Peyer's patch (tissue), 4 donors: Measurements from ENCODE around the gene TARP.

Source experiments
- DNase-seq, 3 donors: peaks; one replicate each; pipeline ENCODE4 v3.0.0-alpha.2; 2017 to 2019
- H3K27ac ChIP-seq, 4 donors: fragments of 200-600 bp; sonication (generic); one replicate each; pipeline ENCODE4 v1.5.1; 2016 to 2019
- H3K27me3 ChIP-seq, 2 donors: fragments of 200-600 bp; sonication (generic); one replicate each; pipeline ENCODE4 v1.5.1; 2019
- H3K36me3 ChIP-seq, 3 donors: fragments of 200-600 bp; sonication (generic); one replicate each; pipeline ENCODE4 v1.5.1; 2016 to 2019
- H3K4me1 ChIP-seq, 4 donors: fragments of 200-600 bp; sonication (generic); one replicate each; pipeline ENCODE4 v1.5.1; 2016 to 2019
- H3K4me3 ChIP-seq, 4 donors: fragments of 200-600 bp; sonication (generic); 1 replicate in 3 of 4; 2 replicates in 1 of 4; pipeline ENCODE4 v1.5.1; 2016 to 2019; ENCODE audit warnings: mild to moderate bottlenecking in 1 of 4
- H3K9me3 ChIP-seq, 4 donors: fragments of 200-600 bp; sonication (generic); one replicate each; pipeline ENCODE4 v1.5.1; 2016 to 2019; ENCODE audit warnings: mild to moderate bottlenecking in 1 of 4
- CTCF ChIP-seq, 6 experiments: fragments of 450-650 bp in 4 of 6; fragments of 200-600 bp in 2 of 6; sonication (generic) in 1 of 6; IDR thresholded peaks; one replicate each; pipeline ENCODE4 v1.5.1; 2017 to 2019; ENCODE audit warnings: antibody characterized with exemption in 6 of 6, mild to moderate bottlenecking in 3 of 6, moderate library complexity in 1 of 6
- POLR2A ChIP-seq, 2 donors: fragments of 450-650 bp; IDR thresholded peaks; one replicate each; pipeline ENCODE4 v1.5.1; 2017; ENCODE audit warnings: antibody characterized with exemption in 2 of 2, mild to moderate bottlenecking in 2 of 2, moderate library complexity in 2 of 2

Gene TARP

DNA sequence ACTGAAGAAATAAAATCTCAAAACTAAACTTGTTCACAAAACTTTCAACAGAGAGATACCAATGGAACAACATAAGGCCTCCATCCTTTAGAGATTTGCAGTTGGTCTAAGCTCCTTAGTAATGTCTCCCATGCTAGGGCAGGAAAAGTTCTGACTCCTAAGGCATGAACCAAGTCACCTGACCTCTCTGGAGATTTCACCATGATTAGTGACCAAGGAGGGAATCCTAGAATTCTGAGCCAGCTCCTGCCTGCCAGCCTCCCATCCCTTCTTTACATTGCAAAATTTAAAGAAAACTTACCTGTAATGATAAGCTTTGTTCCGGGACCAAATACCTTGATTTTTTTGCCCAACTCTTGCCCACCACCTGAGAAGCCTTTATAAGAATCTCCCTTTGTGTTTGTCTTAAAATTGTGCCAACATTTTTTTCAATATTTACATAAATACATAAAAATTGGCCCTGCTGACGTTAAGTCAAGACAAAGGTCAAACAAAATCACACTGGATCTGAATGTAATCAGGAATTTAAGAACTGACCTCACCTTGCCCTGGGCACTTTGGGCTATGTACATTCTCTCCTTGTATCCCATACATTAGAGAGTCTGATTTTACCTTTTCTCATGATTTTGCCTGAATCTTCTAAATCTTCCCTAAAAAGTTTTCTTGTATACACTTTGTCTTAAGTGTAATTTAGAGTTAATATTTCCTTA lies at the start of gene TARP:
Gene TARP, minus strand, starts transcription at position 351 of the 710 bp plus-strand sequence.
- DNase-seq, result no peak
- Histone ChIP-seq H3K27ac (no peak within 1 kb of the TSS), H3K36me3 (no peaks in the 10 kb centered on the region), H3K4me3 (no peak within 1 kb of the TSS), H3K9me3 (no peaks in the 10 kb centered on the region), H3K27me3 (no peaks in the 10 kb centered on the region), H3K4me1 (no peaks in the 10 kb centered on the region)
- TF ChIP-seq POLR2A (IDR thresholded peaks at IDR 0.05) (no peak), CTCF (IDR thresholded peaks at IDR 0.05) (no peak)

DNA sequence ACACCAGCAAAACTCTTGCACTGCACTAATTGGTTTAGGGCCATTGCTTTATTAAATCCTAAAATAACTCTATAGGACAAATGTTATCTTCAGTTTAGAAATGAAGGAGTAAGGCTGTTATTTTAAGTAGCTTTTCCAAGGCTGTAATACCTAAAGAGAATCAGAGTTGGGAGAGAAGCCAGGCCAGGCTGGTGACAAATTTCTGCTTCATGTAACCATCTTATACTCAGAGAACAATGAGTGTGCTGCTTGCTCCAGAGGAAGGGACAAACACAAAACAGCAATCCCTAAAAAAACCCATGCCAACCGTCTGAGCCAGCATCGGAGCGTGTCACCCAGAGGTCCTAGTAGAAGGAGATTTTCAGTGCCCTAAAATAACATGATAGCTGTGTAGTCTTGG lies 49.7 kb upstream of the TARP start:
- Histone ChIP-seq H3K27ac (no peak overlapping the region), H3K4me1 (no peaks in the 10 kb centered on the region), H3K9me3 (no peaks in the 10 kb centered on the region), H3K36me3 (no peaks in the 10 kb centered on the region), H3K27me3 (no peaks in the 10 kb centered on the region), H3K4me3 (no peak overlapping the region)
- no peak for DNase-seq
- no peak for TF ChIP-seq POLR2A (IDR thresholded peaks at IDR 0.05)
- no peak for TF ChIP-seq CTCF (IDR thresholded peaks at IDR 0.05)

GRCh38 chr7:38322461-38322860 lies 49.0 kb upstream of the TARP start:
- no peaks in the 10 kb centered on the region for H3K36me3 ChIP-seq
- H3K4me1 ChIP-seq, result no peaks in the 10 kb centered on the region
- TF ChIP-seq POLR2A (IDR thresholded peaks at IDR 0.05) (no peak), CTCF (IDR thresholded peaks at IDR 0.05) (no peak)
- no peak overlapping the region for H3K4me3 ChIP-seq
- DNase-seq, result no peak
- no peaks in the 10 kb centered on the region for H3K9me3 ChIP-seq
- H3K27me3 ChIP-seq, result no peaks in the 10 kb centered on the region
- H3K27ac ChIP-seq, result no peak overlapping the region

DNA sequence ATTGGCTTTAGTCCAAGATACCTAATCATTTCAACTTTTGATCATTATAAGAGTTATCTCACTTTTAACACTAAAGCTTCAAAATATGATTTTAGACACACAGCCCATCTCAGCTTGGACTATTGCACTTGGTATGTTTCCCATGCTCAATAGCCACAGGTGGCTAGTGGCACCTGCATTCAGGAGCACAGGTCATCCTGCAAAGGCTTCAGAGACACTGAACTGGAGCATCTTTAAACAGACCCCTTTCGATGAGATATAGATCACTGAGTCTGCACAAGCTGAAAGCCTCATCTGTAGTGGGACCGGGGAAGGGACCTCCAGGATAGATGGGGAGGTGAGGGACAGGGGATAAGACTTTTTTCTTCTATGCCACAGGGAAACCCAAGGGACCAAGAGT lies 48.5 kb upstream of the TARP start:
- Histone ChIP-seq H3K9me3 (no peaks in the 10 kb centered on the region), H3K27ac (no peak overlapping the region), H3K4me3 (no peak overlapping the region), H3K36me3 (no peaks in the 10 kb centered on the region), H3K4me1 (no peaks in the 10 kb centered on the region), H3K27me3 (no peaks in the 10 kb centered on the region)
- TF ChIP-seq POLR2A (IDR thresholded peaks at IDR 0.05), result no peak
- no peak for DNase-seq

DNA sequence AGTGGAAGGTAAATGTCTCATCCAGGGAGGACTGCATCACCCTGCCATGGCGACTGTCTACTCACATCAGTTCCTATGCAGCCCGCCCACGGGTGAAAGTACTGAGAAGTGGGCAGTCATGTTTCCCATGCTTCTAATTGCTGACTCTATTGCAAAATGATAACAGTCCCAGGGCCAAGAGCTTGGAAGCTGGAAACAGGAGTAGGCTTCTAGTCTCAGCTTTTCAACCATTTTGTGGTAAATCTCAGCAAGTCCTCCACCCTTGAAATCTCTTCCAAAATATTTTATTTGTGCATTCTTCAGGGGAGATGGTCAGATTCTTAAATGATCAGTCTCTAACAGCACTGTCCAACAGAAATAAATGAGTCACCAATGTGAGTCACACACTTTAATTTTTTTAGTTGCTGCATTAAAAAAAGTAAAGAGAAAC lies 48.1 kb upstream of the TARP start:
- Histone ChIP-seq H3K4me3 (no peak overlapping the region), H3K27me3 (no peaks in the 10 kb centered on the region), H3K9me3 (no peaks in the 10 kb centered on the region), H3K4me1 (no peaks in the 10 kb centered on the region), H3K27ac (no peak overlapping the region), H3K36me3 (no peaks in the 10 kb centered on the region)
- no peak for TF ChIP-seq CTCF (IDR thresholded peaks at IDR 0.05)
- TF ChIP-seq POLR2A (IDR thresholded peaks at IDR 0.05), result no peak
- DNase-seq, result no peak

DNA sequence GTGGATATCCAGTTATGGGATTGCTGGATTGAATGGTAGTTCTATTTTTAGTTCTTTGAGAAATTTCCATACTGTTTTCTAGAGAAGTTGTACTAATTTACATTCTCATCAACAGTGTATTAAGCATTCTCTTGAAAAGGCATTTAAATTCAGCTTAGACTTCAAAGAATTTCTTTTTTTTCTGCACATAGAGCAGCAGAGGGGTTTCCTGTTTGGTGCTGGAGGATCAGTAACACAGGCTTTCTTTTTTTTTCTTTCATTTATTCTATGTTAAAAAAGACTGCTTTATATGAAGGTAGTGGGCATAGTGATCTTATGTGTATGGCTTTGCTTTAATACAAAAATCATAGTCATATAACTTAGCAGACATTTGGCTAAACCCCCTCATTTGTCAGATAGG lies 47.6 kb upstream of the TARP start:
- no peaks in the 10 kb centered on the region for H3K27me3 ChIP-seq
- no peaks in the 10 kb centered on the region for H3K9me3 ChIP-seq
- no peaks in the 10 kb centered on the region for H3K36me3 ChIP-seq
- DNase-seq, result no peak
- TF ChIP-seq POLR2A (IDR thresholded peaks at IDR 0.05), result no peak
- TF ChIP-seq CTCF (IDR thresholded peaks at IDR 0.05), result no peak
- no peak overlapping the region for H3K27ac ChIP-seq
- no peak overlapping the region for H3K4me3 ChIP-seq
- H3K4me1 ChIP-seq, result no peaks in the 10 kb centered on the region
